Keratinocyte (primary cell): ENCODE data around the gene SCAANT1.

ENCODE experiments used
- EZH2 ChIP-seq: IDR thresholded peaks from one replicate; pipeline ENCODE4 v1.6.1; 2012; ENCODE audit warnings: inconsistent platforms, mild to moderate bottlenecking, low read length, moderate library complexity
- TF ChIP-seq, protein P1 (sequence below), 3 experiments: IDR thresholded peaks in 1 of 3; conservative IDR thresholded peaks in 1 of 3; optimal IDR thresholded peaks in 1 of 3; 2 replicates in 2 of 3; 3 replicates in 1 of 3; pipeline versions ENCODE3 to v1.5.1; 2011; ENCODE audit warnings: low read length in 3 of 3, mild to moderate bottlenecking in 3 of 3, moderate library complexity in 2 of 3, control low read depth in 1 of 3, inconsistent platforms in 1 of 3; ENCODE audit not compliant: insufficient read depth in 2 of 3; ENCODE audit errors: extremely low read depth in 1 of 3

DNA sequence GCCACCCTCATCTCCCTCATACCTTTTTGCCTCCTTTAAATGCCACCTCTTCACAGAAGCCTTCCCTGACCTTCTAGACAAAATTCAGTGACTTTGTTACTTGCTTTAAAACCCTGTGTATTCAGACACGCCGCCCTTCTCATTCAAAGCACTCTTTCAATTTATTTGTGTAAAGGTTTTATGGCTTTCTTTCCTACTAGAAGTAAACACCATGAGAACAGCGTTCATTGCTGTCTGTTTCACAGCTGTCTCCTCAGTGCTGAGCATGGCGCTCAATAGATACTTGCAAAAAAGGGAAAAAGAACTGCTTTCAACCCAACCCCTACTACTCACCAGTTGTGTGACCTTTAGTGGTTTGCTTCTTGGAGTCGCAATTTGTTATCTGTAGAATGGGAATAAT lies 31.5 kb downstream of the SCAANT1 start:
- TF ChIP-seq, protein P1, sequence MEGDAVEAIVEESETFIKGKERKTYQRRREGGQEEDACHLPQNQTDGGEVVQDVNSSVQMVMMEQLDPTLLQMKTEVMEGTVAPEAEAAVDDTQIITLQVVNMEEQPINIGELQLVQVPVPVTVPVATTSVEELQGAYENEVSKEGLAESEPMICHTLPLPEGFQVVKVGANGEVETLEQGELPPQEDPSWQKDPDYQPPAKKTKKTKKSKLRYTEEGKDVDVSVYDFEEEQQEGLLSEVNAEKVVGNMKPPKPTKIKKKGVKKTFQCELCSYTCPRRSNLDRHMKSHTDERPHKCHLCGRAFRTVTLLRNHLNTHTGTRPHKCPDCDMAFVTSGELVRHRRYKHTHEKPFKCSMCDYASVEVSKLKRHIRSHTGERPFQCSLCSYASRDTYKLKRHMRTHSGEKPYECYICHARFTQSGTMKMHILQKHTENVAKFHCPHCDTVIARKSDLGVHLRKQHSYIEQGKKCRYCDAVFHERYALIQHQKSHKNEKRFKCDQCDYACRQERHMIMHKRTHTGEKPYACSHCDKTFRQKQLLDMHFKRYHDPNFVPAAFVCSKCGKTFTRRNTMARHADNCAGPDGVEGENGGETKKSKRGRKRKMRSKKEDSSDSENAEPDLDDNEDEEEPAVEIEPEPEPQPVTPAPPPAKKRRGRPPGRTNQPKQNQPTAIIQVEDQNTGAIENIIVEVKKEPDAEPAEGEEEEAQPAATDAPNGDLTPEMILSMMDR (optimal IDR thresholded peaks at IDR 0.05 in 1 of 3, IDR thresholded peaks at IDR 0.05 in 1 of 3, conservative IDR thresholded peaks at IDR 0.05 in 1 of 3; ENCODE audit: extremely low read depth in 1 of 3, insufficient read depth in 2 of 3, low read length in 3 of 3): no peak
- TF ChIP-seq EZH2: no peak
